ENCODE measurements around the gene UBTD2. TPM values are rescaled to one million over a fixed set of nuclear protein-coding genes. Genes with fewer than 3 reads are reported as not detected.
A peak's percentile ranks its signal among the peaks of the same experiment; 100 is the strongest.

UBTD2 gene
- total RNA-seq, 4 donors from 2014 or later: 17.3 to 26.6 (median 20.2) TPM

- H3K9me3 ChIP-seq: no peaks in the 10 kb centered on the region
- TF ChIP-seq POLR2A (IDR thresholded peaks at IDR 0.05) (no peak), CTCF (IDR thresholded peaks at IDR 0.05) (no peak), POLR2AphosphoS5 (IDR thresholded peaks at IDR 0.05) (no peak), EP300 (IDR thresholded peaks at IDR 0.05) (no peak)
- 56% methylated on average over 12 to 23 of the region's 30 CpGs for WGBS, 2 donors (ENCODE audit: low coverage in 1 of 2)
- no peak for ATAC-seq
- H3K4me1 ChIP-seq: peaks cover 0 to 36% (median 3%) of the 10 kb centered on the region in 3 donors
- H3K4me3 ChIP-seq: peak overlapping the region in 1 of 2 donors; percentile 93
- H3K27me3 ChIP-seq: no peaks in the 10 kb centered on the region
- no peaks in the 10 kb centered on the region for H3K36me3 ChIP-seq
- peak overlapping the region in 2 of 4 donors; percentile 93 to 96 for H3K27ac ChIP-seq
Observed at GRCh38 chr5:172188893-172189692, 94.5 kb downstream of the UBTD2 start.

GRCh38 chr5:172188033-172188892 is 95.3 kb downstream of the UBTD2 start, which contains the start of gene STK10:
Gene STK10, minus strand, starts transcription at chr5:172188224. Its CDS starts 182 bp downstream, at chr5:172188042.
- peak within 1 kb of the TSS; percentile 62 to 96 (median 90) for H3K27ac ChIP-seq
- H3K4me1 ChIP-seq: peaks cover 0 to 45% (median 3%) of the 10 kb centered on the region in 3 donors
- H3K9me3 ChIP-seq: no peaks in the 10 kb centered on the region
- no peaks in the 10 kb centered on the region for H3K27me3 ChIP-seq
- TF ChIP-seq EP300 (IDR thresholded peaks at IDR 0.05): no peak
- TF ChIP-seq CTCF (IDR thresholded peaks at IDR 0.05): peak; percentile 73 to 95 (median 86)
- TF ChIP-seq POLR2A (IDR thresholded peaks at IDR 0.05): peak; percentile 58 to 59
- TF ChIP-seq POLR2AphosphoS5 (IDR thresholded peaks at IDR 0.05): peak; percentile 32
- ATAC-seq: peak; percentile 95
- WGBS, 2 donors (ENCODE audit: low coverage in 1 of 2): 0% methylated on average over 8 to 13 of the region's 102 CpGs
- H3K36me3 ChIP-seq: no peaks in the 10 kb centered on the region
- H3K4me3 ChIP-seq: peak within 1 kb of the TSS; percentile 63 to 93

- H3K27ac ChIP-seq: peak overlapping the region; percentile 62 to 96 (median 90)
- H3K27me3 ChIP-seq: no peaks in the 10 kb centered on the region
- no peaks in the 10 kb centered on the region for H3K9me3 ChIP-seq
- peak; percentile 13 for ATAC-seq
- WGBS, 2 donors (ENCODE audit: low coverage in 1 of 2): 0% methylated on average over 6 to 15 of the region's 66 CpGs
- no peaks in the 10 kb centered on the region for H3K36me3 ChIP-seq
- no peak for TF ChIP-seq POLR2A (IDR thresholded peaks at IDR 0.05)
- no peak for TF ChIP-seq EP300 (IDR thresholded peaks at IDR 0.05)
- TF ChIP-seq CTCF (IDR thresholded peaks at IDR 0.05): peak in 1 of 4 experiments; percentile 5
- TF ChIP-seq POLR2AphosphoS5 (IDR thresholded peaks at IDR 0.05): no peak
- H3K4me3 ChIP-seq: peak overlapping the region; percentile 63 to 93
- H3K4me1 ChIP-seq: peaks cover 0 to 45% (median 3%) of the 10 kb centered on the region in 3 donors
Observed at GRCh38 chr5:172187118-172188032, 96.2 kb downstream of the UBTD2 start.

GRCh38 chr5:172186114-172186695 is 97.4 kb downstream of the UBTD2 start:
- Histone ChIP-seq H3K36me3 (no peaks in the 10 kb centered on the region), H3K27me3 (no peaks in the 10 kb centered on the region), H3K4me1 (peaks cover 0 to 45% (median 3%) of the 10 kb centered on the region in 3 donors), H3K27ac (peak overlapping the region in 3 of 4 donors; percentile 5 to 96 (median 93)), H3K4me3 (peak overlapping the region in 1 of 2 donors; percentile 93), H3K9me3 (no peaks in the 10 kb centered on the region)
- ATAC-seq: no peak
- TF ChIP-seq EP300 (IDR thresholded peaks at IDR 0.05): no peak
- no peak for TF ChIP-seq CTCF (IDR thresholded peaks at IDR 0.05)
- WGBS, 2 donors (ENCODE audit: low coverage in 1 of 2): 69 to 80% methylated on average over 6 to 7 of the region's 13 CpGs
